Lower leg skin (tissue), 3 donors: ENCODE results near the gene DNAH10.

ENCODE experiments used
- CTCF ChIP-seq, 3 donors: fragments of 450-650 bp; IDR thresholded peaks; one replicate each; pipeline ENCODE4 v1.5.1; 2016; ENCODE audit warnings: antibody characterized with exemption in 3 of 3, mild to moderate bottlenecking in 3 of 3, moderate library complexity in 2 of 3
- POLR2A ChIP-seq, 2 donors: fragments of 450-650 bp; IDR thresholded peaks; one replicate each; pipeline ENCODE4 v1.6.1; 2016 to 2017; ENCODE audit warnings: antibody characterized with exemption in 2 of 2, mild to moderate bottlenecking in 1 of 2, moderate library complexity in 1 of 2

GRCh38 chr12:123891011-123891410, 128.9 kb downstream of the DNAH10 start:
- TF ChIP-seq CTCF (IDR thresholded peaks at IDR 0.05): no peak
- TF ChIP-seq POLR2A (IDR thresholded peaks at IDR 0.05): no peak
